NCI-H1694 treated with DMSO at 0.1 percent for 48 hours (cell line): Measurements from ENCODE around the gene TM4SF20.
A peak's percentile ranks its signal among the peaks of the same experiment; 100 is the strongest.
"Not testable (repeated sequence)": the region's sequence is repeated elsewhere in the genome, so short reads cannot be mapped to it uniquely, and the experiment has no call there.

Source experiments
- DNase-seq: peaks from one replicate; lab custom pipeline; 2025; lab: John Stamatoyannopoulos, UW

The TM4SF20 gene

DNA sequence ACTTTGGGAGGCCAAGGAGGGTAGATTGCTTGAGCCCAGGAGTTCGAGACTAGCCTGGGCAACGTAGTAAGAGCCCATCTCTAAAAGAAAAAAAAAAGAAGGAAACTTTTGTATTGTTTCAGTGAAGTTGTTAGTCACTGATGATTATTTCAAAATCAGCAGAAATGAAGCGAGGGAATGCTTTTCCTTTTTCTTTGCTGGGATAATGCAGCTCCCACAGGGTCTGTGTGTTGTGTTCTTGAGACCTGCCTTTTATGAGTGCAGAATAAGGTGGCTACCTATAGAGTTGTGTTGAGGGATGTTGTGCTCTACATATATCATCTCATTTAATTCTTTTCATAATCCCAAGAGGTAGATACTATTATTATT, 11.7 kb downstream of the TM4SF20 start:
- DNase-seq, result no peak

DNA sequence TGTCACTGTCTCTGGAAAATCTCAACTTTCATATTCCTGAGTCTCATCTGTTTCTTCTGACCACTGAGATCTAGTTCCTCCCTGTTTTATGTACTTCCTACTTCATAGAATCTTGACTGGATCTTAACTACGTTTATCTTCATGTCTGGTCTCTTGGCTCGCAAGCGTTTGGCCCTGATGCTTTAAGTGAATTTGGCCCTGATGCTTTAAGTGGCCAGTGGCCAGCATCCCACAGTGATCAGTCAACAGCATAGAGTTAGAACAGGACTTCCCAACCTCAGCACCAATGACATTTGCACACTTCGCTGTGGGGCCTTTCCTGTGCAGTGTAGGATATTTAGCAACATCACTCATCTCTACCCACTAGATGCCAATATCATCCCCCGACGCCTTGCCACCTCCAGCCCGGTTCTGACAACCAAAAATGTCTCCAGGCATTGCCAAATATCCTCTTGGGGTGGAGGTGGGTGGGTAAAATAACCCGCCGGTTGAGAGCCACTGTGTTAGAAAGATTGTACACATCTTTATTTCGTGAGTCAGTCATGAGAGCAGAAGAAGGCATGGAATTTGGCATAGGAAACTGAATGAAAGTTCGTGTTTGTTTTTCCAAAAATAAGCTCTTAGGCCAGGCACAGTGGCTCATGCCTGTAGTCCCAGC, 12.2 kb downstream of the TM4SF20 start:
- no peak for DNase-seq

DNA sequence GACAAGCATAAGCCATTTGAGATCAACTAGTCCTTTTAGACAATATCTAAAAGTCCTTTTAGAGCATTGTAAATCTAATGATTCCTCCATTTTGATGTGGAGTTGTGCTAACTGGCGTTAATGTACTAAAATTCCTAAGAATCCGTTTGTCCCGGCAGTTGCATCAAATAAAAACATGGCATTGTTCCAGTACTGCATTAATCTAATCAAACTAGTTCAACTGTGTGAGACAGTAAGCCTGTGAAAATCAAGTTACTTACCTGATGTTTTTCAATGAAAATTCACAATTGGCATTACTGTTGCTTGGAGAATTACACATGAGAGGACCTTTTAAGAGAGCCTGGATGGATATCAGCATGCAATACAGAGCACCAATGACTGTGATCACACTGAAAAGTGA, 13.3 kb downstream of the TM4SF20 start:
- DNase-seq, result no peak

DNA sequence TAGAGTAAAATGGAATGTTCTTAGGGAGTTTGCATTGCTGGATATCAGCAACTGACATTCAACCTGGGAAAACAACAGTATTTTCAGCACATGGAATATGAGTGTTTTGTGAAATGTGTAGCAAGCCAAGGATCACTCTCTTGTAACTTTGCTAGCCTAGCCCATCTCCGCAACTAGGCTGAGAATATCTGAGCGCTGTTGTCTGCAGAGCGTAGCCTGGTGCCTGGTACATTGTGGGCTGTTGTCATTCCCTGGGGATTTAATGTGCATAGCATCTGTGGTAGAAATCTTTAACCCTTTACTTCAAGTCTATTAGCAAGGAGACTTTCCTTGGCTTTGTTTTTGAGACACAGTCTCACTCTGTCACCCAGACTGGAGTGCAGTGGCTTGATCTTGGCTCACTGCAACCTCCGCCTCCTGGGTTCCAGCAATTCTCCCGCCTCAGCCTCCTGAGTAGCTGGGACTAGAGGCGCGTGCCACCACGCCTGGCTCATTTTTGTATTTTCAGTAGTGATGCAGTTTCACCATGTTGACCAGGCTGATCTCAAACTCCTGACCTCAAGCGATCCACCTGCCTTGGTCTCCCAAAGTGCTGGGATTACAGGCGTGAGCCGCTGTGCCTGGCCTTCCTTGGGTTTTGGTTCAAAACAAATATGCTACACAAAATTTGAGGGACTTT, 14.4 kb downstream of the TM4SF20 start:
- not testable (repeated sequence) for DNase-seq

DNA sequence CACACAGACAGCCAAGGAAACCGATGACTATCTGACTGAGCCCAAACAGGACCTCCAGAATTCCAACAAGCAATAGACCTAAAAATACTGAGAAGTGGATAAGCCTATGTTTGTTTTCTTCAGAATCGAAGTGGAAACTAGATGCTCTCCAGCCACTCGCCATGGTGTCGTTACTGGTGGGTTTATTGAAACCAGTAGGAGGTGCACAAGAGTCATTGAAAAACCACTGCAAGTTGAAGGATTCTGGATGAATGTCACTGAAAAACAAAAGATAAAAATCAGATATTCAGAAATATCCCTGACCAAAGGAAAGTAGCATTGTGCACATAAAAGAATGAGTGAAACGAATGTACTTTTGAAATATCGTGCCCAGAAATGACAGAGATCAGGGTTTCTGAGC, 15.3 kb downstream of the TM4SF20 start:
- DNase-seq, result no peak

DNA sequence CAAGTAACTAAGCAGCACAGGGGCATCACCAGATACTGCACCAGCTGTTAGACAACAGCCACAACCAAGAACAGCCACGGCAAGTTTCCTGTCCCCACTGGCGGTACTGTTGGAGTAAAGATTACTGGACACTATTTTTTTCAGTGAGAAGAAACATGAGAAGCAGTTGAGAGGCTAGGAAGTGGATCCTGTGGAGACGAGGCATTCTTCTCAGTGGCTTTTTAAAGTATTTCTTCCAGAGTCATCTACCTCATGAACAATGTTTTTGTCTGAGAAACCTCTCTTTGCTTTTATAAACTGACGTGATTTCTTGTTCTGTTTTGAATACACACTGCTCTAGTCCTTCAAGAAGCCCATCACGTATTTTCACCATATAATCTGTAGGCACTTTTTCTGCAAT, 18.8 kb downstream of the TM4SF20 start:
- DNase-seq, result no peak

DNA sequence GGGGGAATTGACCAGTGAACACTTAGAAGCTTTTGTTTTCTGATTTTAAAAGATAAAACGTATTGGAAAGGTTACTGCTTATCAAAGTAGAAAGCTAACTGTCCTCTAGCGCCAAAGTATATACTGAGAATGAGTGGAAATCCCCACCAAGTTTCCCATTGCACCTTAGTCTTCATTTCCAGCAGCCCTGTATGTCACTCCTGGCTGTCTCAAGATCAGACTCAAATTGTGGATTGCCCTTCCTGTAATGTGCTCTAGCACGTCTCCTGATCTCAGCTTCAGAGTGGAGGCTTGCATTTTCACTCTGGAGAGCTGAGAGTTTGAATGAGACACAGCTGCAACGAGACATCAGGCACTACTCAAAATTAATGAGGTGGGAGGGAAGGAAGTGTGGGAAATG, 27.5 kb downstream of the TM4SF20 start:
- no peak for DNase-seq

DNA sequence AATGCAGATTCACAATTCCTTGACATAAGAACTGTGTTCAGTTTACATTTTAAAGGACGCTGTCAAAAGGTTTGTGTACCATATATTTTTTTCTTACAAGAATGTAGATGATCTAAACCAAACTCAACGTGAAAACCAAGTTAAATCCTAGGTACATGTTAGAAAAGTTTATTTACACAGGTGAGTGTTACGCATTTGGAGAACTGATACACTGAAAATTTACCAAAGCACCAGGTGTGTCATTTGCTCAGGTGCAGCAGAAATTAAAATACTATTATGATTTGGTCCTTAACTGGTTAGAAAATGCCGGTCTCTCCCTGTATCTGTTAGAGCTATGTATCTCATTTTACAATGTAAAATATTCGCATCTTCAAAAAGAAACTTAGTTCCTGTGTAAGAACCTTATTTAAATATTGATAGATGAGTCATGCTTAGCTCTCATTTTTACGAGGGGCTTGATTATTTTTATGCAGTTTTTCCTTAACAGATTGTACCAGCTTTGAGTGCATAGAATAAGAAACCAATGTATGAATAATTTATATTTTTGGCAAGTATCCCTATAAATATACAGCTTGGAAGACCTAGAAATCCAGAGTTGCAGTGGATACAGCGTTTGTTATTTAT, 29.0 kb downstream of the TM4SF20 start:
- no peak for DNase-seq

DNA sequence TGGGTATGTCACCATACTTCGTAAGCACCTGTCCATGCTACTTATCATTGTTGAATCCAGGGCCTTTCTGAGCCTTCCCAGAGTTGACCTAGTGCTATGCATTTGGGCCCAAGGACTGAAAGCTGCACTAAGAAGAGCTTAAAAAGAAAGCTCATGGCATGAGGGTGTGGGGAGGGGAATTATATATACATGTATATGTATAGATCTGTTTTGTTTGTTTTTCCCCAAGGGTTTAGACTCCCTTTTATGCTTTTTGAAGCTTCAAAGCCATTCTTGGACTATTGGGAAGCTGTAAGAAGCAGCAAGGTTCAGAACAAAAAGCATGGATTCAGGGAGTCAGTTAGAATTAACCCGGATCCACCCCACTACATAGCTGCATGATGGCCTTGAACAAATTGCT, 30.8 kb downstream of the TM4SF20 start:
- DNase-seq, result no peak

DNA sequence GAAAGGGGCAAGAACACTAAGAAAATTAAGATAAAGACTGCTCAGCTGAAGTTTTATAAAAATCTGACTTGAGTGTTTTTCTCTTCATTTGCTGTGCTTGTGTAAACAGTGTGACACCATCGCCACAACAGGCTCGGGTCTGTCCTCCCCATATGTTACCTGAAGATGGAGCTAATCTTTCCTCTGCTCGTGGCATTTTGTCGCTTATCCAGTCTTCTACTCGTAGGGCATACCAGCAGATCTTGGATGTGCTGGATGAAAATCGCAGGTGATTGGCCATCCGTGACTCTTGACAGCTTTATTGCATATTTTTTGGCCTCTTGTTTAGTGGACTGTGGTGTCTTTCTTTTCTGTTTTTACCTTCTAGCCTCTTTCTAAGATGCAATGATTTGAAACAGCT, 32.0 kb downstream of the TM4SF20 start:
- no peak for DNase-seq

DNA sequence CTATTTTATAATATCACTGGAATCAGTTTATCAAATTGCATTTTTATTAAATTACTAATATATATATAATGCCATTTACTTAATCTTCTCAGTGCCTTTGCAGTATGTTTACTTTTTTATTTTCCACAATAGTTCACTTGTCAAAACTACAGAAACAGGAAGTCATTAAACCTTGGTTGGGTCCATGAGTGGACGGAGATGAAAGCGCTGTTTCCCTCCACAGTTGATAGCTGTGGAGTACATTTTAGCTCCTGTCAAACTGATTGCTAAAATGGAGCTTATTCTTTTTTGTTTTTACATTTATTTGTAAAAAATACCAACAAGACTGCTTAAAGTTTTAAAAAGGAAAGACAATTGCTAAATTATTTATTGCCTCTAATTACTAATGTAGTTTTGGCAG, 34.9 kb downstream of the TM4SF20 start:
- DNase-seq, result no peak

DNA sequence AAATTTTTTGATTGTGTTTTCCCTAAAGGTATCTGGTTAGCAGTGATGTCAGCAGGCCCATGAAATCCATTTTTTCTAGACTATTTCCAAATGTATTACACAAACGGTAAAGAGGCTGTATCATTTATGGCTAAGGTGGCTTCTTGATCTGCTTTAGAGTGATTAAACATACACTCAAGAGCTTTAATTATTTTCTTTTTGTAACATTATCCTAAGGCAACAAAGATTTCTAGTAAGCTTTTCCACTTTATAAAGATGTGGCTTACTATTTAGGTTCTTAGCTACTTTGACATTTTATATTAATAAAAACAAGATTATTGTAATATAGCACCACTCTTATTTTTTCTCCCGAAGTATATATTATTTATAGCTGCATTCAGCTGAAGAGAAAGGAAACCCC, 37.6 kb downstream of the TM4SF20 start:
- DNase-seq, result no peak

DNA sequence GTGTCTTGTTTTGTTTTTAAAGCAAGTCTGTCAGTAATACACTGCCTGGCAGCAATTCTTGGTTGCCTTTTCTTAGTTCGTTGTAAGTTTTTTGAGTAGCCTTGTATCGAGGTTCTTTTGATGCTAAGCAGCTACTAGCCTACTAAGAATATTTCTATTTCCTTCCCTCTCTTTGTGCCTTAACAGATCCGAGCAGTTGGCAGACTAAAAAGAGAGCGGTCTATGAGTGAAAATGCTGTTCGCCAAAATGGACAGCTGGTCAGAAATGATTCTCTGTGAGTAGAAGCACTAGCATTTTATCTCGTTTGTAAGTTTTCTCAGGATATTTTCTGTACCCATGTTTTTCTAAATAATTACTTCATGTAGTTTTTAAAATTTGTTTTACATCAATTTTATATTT, 39.0 kb downstream of the TM4SF20 start:
- no peak for DNase-seq

DNA sequence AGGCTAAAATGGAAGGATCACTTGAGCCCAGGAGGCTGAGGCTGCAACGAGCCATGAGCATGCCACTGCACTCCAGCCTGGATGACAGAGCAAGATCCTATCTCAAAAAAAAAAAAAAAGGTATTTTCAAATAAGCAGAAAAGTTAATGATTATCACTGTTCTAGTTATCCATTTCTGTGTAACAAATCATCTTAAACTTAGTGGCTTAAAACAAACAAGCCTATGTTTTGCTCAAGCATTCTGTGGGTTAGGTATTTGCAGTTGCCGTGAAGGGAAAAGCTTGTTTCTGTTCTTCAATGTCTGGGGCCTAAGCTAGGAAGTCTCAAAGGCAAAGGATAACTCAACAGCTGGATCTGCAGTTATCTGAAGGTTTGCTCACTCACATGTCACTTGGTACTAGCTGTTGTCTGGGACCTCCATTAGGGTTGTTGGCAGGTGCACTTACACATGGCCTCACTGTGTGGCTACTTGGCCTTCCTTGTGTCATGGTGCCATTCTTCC, 40.0 kb downstream of the TM4SF20 start:
- DNase-seq, result no peak

DNA sequence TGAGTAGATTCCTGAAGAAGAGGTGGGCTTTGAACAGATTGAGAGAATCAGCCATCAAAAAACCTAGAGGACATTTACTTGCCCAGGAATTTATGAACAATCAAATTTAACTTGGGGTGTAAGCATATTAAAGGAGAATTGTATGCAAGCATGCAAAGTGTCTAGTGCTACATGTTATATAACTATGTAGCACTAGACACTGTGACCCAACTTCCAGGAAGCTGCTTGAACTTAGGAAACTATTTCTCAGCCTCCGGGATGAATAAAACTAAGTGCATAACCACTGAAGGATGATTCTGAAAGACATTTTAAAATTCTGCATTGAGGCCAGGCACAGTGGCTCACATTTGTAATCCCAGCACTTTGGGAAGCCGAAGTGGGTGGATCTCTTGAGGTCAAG, 41.7 kb downstream of the TM4SF20 start:
- no peak for DNase-seq

DNA sequence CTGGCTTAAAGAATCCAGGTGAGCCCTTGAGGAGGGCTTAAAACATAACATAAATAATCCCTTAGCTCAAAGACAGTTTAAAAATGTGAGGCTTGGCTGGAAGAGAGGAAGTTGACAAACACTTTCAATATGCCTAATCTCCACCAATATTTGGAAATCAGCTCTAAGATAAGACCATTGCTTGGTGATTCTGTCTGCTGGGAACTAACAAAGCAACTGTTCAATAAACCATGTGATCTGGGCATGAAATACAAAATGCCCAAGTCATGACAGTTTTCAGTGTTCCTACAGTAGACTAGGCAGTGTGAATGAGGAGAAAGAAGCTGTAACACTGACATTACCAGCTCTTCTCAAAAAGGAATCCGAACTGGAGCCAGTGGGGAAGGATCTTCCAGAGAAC, 43.4 kb downstream of the TM4SF20 start:
- no peak for DNase-seq

DNA sequence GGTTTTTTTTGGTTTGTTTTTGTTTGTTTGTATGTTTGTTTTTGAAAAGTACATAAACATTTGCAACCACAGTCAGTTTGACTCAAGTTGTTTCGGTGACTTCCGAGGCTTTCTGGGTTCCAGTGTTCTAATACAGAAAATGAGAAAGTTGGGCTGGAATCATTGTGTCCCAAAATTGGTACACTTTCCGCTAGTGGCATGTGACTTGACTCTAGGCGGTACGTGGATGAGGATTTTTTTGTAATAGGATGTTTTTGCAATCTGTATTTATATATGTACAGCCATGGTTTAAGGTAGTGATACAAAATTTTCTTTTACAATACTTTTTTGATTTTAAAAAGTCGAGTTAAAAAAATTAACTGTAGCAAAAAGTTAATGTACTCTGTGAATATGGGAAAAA, 52.3 kb downstream of the TM4SF20 start:
- no peak for DNase-seq

DNA sequence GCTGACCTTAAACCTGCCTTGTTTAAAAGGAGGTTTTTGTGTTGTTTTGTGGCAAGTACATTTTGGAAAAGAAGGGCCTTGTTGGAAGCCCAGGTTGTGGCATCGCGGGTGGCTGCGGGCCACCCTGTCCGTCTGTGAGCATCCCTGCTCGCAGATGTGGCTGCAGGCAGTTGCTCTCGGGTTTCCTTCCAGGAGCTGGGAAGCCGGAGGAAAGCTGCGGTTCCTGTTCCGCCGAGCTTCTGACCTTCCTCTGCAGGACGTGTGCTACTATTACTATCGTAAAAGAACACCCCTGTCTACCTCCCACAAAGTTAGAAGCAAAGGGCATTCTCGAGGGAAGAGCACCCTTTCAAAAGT, 53.3 kb downstream of the TM4SF20 start:
- no peak for DNase-seq

DNA sequence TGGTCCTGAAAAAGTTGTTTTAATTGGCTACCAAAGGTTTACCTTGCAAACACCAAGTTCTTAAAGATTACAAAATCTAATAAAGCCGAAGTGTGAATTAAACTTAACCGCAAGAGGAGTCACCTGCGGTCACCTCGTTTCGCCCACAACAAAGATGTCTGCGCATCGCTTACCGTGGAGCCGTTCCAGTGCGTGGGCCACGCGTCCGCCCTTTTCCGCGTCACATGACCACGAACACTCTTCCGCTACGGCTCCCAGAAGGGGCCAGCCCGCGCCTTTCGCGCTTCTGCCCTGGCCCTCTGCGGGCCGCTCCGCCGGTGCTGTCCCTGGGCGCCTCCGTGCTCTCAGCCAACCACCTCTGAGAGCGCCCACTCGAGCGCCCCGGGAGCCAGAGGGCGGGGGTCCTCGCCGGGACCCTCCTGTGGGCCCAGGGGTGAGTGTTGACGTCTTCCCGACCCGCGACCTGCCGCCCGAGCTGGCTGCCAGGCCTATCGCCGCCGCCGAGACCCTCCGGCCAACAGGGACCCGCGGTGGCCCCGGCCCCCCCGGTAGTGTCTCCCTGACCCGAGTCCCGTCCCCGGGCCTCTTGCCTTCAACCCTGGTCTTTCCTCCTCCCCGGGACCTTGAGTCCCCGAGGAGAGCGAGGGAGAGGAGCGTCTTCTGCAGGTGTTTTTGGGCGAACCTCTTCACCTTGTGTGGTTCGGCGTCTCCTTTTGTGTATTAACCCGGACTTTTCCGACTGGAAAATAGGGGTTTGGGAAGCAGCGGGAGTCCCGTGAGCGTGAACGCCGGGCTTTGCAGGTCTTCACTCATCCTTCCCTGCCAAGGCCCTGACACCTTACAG, 53.9 kb downstream of the TM4SF20 start, which contains the start of gene MFF:
MFF (plus strand) TSS at position 257 of the 844 bp plus-strand sequence. CDS start 5,415 bp downstream, outside the sequence.
- peak; percentile 90 for DNase-seq

DNA sequence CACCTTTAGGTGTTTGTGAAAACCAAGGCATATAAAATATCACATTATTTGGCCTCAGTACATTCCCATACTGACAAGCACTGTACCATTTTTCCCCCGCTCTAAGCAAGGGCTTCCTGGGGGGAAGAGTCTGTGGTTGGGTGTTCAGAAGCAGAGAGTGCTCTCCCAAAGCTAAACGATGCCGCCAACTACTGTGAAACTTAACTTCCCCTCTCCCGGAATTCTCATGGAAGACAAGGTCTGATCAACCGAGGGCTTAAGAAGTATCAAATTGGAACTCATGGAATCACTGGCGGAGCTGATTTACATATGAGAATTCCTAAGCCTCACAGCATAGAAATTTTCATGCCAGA, 54.5 kb downstream of the TM4SF20 start:
- DNase-seq, result peak; percentile 69

DNA sequence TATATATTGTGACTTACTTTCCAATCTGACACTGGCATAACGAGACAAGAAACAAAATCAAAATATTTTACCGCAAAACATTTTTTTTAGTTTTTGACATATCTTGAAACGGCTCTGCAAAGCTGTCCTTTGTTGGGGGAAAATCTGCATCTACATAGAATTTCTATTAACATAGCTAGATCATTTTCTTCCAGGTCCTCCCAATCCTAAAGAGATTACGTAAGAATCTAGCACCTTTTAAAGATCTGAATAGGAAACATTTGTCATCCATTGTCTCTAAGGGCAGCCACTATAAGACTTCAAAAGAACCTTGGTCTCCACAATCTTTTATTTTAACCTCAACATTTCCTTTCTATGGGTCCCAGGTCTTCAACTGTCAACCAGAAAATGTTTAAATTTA, 55.3 kb downstream of the TM4SF20 start:
- DNase-seq, result no peak

DNA sequence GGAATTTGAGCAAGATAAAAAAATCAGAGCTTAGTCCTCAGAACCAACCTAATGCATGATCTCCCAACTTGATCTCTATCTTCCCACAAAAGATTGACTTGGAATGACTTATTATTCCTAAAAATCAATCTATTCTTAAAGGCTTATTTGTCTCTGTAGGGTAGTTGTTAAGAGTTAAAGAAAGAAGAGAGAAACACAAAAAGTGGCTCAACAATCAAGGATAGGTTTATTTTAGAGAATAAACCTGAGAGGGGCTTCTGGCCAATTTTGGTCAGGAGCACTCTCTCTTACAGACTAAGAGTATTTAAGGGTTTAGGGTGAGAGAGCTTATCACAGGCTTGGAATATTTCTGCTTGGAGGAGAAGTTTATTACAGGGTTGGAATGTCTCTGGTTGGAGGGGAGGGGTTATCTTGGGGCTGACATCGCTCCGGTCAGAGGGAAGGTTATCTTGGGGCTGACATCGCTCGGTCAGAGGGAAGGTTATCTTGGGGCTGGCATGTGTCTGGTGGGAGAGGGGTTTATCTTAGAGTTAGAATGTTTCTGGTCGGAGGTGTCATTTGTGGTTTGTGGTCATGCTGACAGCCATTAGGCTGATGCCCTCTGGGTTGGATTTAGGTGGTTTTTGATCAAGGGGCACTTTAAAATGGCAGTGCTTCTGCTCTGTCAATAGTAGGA, 56.4 kb downstream of the TM4SF20 start:
- no peak for DNase-seq
